D721Med (cell line): Measurements from ENCODE around the gene TMEM245.

ENCODE experiments used
- DNase-seq: peaks from one replicate; pipeline ENCODE4 v3.0.0; 2011; ENCODE audit warnings: low spot score; ENCODE audit not compliant: insufficient read length
- FAIRE-seq: peaks from 2 replicates; lab custom pipeline; 2011; peaks lifted over from hg19 to GRCh38; lab: Jason Lieb, UNC
- TF ChIP-seq, protein P1 (sequence below): IDR thresholded peaks from 2 replicates; pipeline ENCODE4 v1.5.1; 2012; ENCODE audit warnings: mild to moderate bottlenecking, control low read depth; ENCODE audit not compliant: insufficient read depth; ENCODE audit errors: missing control alignments

Gene TMEM245

DNA sequence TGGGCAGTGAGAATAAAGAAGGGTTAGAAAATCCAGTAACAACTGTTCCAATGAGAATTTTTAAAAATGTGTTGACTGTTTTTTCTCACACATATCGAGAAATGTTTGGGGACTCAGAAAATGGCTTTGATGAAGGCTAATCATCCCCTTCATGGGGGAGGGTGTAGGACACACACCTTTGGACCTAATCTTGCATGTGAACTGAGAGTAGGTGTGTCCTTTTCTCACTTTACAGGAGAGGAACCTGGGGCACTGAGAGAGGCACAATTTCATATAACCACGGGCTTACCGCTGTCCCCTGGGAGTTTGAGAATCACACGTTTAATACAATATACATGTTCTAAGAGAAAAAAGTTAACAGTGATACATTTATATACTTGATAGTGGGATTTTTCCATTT lies 30.0 kb upstream of the TMEM245 start:
- TF ChIP-seq, protein P1, sequence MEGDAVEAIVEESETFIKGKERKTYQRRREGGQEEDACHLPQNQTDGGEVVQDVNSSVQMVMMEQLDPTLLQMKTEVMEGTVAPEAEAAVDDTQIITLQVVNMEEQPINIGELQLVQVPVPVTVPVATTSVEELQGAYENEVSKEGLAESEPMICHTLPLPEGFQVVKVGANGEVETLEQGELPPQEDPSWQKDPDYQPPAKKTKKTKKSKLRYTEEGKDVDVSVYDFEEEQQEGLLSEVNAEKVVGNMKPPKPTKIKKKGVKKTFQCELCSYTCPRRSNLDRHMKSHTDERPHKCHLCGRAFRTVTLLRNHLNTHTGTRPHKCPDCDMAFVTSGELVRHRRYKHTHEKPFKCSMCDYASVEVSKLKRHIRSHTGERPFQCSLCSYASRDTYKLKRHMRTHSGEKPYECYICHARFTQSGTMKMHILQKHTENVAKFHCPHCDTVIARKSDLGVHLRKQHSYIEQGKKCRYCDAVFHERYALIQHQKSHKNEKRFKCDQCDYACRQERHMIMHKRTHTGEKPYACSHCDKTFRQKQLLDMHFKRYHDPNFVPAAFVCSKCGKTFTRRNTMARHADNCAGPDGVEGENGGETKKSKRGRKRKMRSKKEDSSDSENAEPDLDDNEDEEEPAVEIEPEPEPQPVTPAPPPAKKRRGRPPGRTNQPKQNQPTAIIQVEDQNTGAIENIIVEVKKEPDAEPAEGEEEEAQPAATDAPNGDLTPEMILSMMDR, result no peak
- FAIRE-seq, result no peak
- DNase-seq, result no peak

DNA sequence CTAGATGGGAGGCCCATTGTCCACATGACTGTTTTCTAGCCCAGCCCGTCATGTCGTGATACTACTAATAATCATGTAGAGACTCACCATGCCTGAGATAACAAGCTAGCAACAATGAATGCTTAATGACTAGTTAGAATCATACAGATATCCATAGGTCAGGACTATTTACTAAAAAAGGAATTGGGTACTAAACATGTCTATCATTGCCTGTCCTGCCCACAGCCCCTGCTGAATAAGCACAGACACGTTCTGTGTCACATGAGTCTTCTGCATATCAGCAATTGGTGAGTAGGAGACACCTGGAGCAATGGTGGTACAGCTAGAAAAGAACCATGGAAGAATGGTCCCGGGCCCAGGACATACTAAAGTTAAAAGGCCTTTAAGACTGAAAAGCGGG lies 29.3 kb upstream of the TMEM245 start:
- TF ChIP-seq, protein P1, result no peak
- FAIRE-seq, result no peak
- DNase-seq, result no peak

DNA sequence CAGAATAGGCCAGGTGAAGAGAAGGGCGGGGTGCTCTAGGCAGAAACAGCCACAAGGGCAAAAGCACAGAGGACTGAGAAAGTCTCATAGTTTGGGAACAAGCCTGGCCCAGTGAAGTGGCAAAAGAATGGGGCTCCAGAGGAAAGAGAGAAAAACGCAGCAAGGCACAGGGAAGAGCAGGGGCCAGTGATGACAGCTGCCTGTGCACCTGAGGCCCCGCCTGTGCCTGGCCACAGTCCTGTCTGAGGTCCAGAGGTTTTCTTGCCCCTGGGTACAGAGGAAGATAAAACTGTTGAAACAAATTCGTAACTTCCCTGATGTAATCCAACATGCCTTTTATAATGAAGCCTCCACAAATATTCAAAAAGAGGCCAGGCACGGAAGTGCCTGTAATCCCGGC lies 25.3 kb upstream of the TMEM245 start:
- FAIRE-seq (no peak), DNase-seq (no peak)
- TF ChIP-seq, protein P1, result no peak

DNA sequence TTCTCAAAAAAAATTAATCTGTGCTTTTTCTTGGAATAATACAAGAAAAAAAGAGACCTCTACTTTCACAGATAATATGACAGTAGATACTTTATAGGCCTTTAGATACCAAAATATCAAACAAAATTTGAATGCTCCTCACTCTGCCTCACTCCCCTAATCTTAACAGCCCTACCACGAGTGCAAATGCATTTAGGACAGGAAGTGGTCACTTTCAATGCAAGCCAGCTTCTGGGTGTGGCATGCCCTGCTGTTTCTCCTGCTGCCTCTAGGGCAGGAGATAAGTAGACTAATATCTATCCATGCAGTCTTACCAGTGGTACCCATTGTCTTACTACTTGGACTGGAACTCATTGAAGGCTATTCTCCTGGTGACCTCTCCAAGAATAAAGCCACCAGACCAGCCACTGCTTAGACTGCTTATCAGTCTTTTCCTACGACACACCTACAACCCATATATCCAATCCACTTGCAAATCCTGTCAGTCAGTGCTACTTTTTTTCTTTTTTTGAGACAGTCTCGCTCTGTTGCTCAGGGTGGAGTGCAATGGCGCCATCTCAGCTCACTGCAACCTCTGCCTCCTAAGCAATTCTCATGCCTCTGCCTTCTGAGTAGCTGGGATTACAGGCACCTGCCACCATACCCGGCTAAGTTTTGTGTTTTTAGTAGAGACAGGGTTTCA lies 24.3 kb upstream of the TMEM245 start:
- FAIRE-seq, result no peak
- no peak for DNase-seq
- TF ChIP-seq, protein P1, result no peak

DNA sequence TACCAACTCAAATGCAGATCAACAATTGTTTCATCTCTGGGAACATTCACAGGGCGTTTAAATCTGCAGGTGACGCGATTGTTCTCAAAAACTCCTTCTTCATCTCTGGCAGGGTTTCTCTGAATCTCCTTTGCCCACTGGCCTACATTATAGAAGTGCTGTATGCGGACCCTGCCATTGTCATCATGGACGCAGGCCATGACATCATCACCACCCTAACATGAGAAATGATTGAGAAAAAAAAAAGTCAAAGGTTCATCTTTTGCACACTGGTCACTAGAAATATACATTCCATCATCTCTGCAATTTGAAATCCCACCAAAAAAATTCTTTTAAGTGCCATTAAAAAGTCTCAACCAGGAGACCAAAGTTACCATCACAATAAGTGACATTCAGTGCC lies 21.6 kb upstream of the TMEM245 start:
- no peak for FAIRE-seq
- TF ChIP-seq, protein P1, result no peak
- no peak for DNase-seq

DNA sequence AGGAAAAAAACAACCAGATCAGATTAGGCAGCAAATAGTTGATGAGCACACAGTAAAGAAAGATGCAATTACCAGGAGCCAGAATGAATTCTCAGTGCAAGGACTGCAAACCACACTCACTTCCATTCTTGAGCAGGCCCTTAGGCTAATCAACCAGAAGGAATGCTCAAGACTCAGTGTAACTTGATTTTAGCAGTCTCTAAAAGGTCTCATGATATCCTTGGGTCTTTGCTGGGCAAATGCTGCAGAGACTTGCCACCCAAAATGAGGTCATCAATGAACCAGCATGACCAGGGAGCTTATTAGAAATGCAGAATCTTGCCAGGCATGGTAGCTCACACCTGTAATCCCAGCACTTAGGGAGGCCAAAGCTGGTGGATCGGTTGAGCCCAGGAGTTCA lies 20.1 kb upstream of the TMEM245 start:
- TF ChIP-seq, protein P1, result no peak
- no peak for DNase-seq
- FAIRE-seq, result no peak

DNA sequence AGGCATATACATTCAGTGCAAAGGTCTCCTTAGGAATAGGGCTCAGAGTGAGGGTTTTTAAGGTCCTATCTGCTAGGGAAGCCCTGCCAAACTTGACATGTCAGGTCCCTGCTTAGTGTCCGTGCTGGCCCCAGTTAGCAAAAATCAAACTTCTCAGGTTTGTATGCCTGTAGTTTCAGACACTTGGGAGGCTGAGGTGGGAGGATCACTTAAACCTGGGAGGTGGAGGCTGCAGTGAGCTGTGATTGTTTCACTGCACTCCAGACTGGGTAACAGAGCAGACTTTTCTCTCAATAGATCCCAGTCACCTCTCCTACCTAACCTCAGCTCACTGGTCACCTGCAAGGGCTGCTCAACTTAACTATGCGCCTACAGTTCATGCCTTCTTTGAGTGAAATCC lies 18.7 kb upstream of the TMEM245 start:
- FAIRE-seq (no peak), DNase-seq (no peak)
- TF ChIP-seq, protein P1, result no peak
